Stimulated activated CD8-positive, alpha-beta memory T cell treated with anti-CD3 and anti-CD28 coated beads, Interleukin-15, amount 100 ng/mL, for 24 hours (primary cell): ENCODE data around the gene KDM6B.

ENCODE experiments used
- DNase-seq: peaks from one replicate; pipeline ENCODE4 v3.0.0-alpha.2; 2020; ENCODE audit warnings: low read depth

The KDM6B gene

DNA sequence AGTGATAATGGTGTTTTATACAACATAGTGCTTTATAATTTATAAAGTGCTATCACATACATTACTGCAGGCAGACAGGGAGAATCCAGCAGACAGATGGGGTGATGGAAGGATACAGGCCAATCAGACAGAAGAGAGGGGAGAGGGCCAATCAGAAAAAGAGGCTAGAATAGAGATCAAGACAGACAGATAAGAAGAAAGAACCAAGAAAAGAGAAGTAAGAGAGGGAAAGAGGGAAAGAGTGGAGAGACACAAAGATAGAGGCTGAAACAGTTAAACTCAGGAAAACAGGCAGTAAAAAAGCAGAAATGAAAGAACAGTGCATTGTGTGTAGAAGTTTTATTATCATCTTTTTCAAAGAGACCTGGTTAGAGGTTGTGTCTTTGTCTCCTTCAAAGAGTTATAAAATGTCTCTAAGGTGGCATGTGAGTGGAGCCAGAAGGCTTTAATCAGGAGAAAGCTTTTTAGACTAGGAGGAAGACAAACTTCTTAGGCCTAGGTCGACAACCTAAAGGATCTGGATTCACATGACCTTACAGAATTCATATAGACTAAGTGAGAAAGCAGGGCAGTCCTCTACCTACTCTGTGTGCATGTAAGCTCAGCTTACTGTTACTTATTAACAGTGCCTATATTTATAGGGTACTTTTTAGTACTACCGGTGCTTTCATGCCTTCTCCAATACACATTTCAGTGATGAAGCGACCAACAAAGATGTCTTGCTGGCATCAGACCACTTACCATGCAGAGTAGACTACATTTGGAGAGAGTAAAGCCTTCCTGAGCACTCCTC lies 46.3 kb downstream of the KDM6B start:
- DNase-seq, result no peak

DNA sequence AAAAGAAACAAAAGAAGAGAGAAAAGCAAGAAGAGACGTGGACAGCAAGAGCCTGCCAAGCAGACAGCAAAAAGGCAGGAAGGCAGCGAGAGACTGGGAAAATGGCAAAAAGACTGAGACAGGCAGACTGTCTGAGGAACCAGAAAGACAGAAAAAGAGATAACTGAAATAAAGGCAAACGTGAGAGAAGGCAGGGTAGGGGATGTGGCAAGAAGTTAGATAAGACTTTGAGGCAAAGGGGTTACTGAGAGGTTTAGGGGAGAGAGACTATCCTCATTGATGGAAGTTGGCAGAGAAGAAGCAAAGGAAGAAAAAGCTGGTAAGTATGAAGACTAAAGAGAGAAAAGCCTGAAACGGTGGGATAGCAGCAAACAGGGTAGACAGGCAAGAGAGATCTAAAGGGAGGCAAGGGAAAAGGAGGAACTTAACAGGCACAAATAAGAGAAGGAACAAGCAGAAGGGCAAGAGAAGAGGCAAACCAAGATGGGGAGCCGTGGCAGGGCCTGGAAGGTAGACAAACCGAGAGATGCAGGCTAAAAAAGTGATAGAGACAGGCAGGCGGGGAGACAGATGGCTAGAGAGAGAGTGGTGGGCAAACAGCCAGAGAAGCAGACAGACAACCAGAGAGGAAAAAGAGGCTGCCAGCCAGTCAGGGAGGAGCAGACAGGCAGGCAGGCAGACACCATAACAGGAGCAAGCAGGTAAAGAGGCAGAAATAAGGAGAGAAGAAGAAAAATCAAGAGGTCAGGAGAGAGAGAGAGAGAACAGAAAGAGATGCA lies 47.4 kb downstream of the KDM6B start:
- DNase-seq, result no peak

DNA sequence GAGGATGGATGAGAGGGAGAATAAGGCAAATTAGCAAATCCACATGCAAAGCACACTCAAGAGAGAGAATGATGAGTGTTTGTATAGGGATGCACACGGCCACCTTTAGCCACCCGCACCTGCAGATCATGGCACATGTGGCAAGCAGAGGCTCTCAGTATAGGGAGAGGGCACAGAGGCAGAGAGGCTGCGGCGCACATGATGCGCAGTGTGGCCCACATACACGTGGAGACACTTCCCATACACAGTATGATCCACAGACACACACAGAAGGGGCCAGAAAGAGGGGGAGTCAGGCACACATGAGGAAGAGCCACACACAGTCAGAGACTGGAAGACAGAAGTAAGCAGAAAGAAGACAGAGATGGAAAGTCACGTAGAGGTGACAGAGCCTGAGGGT lies 48.1 kb downstream of the KDM6B start:
- DNase-seq, result no peak

DNA sequence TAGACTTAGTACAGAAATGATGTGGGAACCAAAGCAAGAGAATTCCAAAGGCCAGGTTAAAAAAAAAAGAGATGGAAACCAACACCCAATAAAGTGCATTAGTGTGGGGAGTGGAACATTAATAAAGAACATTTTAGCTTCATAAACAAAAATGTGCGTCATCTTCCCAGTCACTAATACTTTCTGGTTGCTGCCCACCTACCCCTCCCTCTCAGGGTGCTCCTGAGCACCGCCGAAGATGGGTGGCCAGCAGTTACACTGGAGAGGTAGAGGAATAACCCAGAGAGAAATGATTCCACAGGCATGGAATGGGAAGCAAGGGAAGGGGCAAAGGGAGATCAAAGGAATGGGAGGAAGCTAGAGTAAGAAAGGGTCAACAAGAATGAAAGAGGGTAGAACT lies 48.6 kb downstream of the KDM6B start:
- DNase-seq, result no peak
